Parathyroid adenoma (tissue), 2 donors: ENCODE data around the gene FICD.

Experiments
- H2AFZ ChIP-seq: fragments of 300-600 bp; sonication (generic); one replicate; pipeline ENCODE4 v1.7.0; 2017; ENCODE audit warnings: antibody characterized with exemption, mild to moderate bottlenecking
- H3K27ac ChIP-seq: fragments of 300-600 bp; sonication (generic); one replicate; pipeline ENCODE4 v1.7.0; 2017
- H3K27me3 ChIP-seq: fragments of 300-600 bp; sonication (generic); one replicate; pipeline ENCODE4 v1.7.0; 2017; ENCODE audit warnings: low read length; ENCODE audit not compliant: control insufficient read depth, insufficient read depth
- H3K36me3 ChIP-seq: fragments of 300-600 bp; sonication (generic); one replicate; pipeline ENCODE4 v1.7.0; 2017; ENCODE audit warnings: low read length; ENCODE audit not compliant: control insufficient read depth, insufficient read depth
- H3K4me1 ChIP-seq: fragments of 300-600 bp; sonication (generic); one replicate; pipeline ENCODE4 v1.7.0; 2017; ENCODE audit warnings: control low read depth
- H3K4me2 ChIP-seq: fragments of 300-600 bp; sonication (generic); one replicate; pipeline ENCODE4 v1.7.0; 2017; ENCODE audit warnings: low read length
- H3K4me3 ChIP-seq: fragments of 300-600 bp; sonication (generic); one replicate; pipeline ENCODE4 v1.7.0; 2017; ENCODE audit warnings: low read depth, low read length
- H3K79me2 ChIP-seq: fragments of 300-600 bp; sonication (generic); one replicate; pipeline ENCODE4 v1.7.0; 2017; ENCODE audit warnings: control low read depth
- H3K9ac ChIP-seq: fragments of 300-600 bp; sonication (generic); one replicate; pipeline ENCODE4 v1.7.0; 2017; ENCODE audit warnings: mild to moderate bottlenecking
- H3K9me3 ChIP-seq: fragments of 300-600 bp; sonication (generic); one replicate; pipeline ENCODE4 v1.7.0; 2017; ENCODE audit warnings: low read length; ENCODE audit not compliant: control insufficient read depth
- TF ChIP-seq, protein P1 (sequence below): fragments of 300-600 bp; sonication (generic); IDR thresholded peaks from one replicate; pipeline ENCODE4 v1.7.0; 2017; ENCODE audit warnings: antibody characterized with exemption, mild to moderate bottlenecking
- donor health status: primary hyperparathyroidism.

FICD gene

DNA sequence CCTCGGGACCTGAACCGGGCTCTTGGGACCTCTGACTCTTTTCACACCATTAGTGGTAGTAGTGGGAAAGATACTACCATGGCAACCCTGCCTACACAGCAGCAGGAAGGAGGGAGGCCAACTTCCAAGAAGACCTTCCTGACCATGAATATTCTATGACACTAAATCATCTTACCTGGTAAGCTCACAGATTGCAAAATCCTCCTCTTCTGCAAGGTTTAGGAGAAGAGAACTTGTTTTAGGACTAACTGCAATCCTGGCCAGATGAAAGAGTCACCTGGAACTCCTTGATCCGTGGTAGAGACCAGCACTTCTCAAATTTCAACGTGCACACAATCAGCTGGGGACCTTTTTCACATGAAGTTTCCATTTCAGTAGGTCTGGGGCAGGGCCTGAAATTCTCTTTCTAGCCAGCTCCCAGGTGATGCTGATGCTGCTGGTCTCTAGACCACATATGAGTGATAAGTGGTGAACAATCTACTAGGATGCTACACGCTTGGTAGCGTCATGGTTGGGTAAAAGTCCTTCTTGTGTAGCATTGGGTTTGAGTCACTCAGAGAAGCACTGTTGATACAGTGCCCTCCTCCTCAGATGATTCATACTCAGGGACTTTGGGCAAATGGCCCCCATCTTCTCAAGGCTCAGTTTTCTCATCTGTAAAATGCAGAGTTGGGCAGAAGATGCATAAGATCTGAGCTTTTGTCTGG is 35.6 kb upstream of the FICD start:
- TF ChIP-seq, protein P1, sequence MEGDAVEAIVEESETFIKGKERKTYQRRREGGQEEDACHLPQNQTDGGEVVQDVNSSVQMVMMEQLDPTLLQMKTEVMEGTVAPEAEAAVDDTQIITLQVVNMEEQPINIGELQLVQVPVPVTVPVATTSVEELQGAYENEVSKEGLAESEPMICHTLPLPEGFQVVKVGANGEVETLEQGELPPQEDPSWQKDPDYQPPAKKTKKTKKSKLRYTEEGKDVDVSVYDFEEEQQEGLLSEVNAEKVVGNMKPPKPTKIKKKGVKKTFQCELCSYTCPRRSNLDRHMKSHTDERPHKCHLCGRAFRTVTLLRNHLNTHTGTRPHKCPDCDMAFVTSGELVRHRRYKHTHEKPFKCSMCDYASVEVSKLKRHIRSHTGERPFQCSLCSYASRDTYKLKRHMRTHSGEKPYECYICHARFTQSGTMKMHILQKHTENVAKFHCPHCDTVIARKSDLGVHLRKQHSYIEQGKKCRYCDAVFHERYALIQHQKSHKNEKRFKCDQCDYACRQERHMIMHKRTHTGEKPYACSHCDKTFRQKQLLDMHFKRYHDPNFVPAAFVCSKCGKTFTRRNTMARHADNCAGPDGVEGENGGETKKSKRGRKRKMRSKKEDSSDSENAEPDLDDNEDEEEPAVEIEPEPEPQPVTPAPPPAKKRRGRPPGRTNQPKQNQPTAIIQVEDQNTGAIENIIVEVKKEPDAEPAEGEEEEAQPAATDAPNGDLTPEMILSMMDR = no peak
- Histone ChIP-seq H3K36me3 (no peaks in the 10 kb centered on the region), H3K9me3 (no peaks in the 10 kb centered on the region), H3K9ac (no peak overlapping the region), H3K27me3 (no peaks in the 10 kb centered on the region), H3K4me3 (no peak overlapping the region), H2AFZ (no peak overlapping the region), H3K4me2 (no peak overlapping the region), H3K79me2 (no peaks in the 10 kb centered on the region), H3K4me1 (no peaks in the 10 kb centered on the region), H3K27ac (no peak overlapping the region)

DNA sequence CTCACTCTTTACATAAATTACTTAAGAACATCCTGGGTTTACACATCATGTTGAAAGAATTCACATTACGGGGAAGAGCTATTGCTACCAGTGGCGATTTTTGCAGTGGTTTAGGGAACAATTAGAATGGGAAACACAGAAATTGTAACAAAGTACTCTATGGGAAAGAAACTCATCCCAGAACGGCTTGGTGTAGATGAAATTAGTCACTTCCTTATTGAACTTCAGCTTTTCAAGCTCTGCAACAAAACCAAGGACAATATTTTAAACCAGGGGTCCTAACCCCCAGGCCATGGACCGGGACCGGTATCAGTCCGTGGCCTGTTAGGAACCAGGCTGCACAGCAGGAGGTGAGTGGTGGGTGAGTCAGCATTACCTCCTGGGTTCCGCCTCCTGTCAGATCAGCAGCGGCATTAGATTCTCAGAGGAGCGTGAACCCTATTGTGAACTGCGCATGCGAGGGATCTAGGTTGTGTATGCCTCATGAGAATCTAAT is 32.3 kb upstream of the FICD start:
- Histone ChIP-seq H3K4me1 (no peaks in the 10 kb centered on the region), H3K4me2 (no peak overlapping the region), H3K36me3 (no peaks in the 10 kb centered on the region), H3K4me3 (no peak overlapping the region), H3K27me3 (no peaks in the 10 kb centered on the region), H2AFZ (no peak overlapping the region), H3K9me3 (no peaks in the 10 kb centered on the region), H3K9ac (no peak overlapping the region), H3K79me2 (no peaks in the 10 kb centered on the region), H3K27ac (no peak overlapping the region)
- TF ChIP-seq, protein P1 = no peak

DNA sequence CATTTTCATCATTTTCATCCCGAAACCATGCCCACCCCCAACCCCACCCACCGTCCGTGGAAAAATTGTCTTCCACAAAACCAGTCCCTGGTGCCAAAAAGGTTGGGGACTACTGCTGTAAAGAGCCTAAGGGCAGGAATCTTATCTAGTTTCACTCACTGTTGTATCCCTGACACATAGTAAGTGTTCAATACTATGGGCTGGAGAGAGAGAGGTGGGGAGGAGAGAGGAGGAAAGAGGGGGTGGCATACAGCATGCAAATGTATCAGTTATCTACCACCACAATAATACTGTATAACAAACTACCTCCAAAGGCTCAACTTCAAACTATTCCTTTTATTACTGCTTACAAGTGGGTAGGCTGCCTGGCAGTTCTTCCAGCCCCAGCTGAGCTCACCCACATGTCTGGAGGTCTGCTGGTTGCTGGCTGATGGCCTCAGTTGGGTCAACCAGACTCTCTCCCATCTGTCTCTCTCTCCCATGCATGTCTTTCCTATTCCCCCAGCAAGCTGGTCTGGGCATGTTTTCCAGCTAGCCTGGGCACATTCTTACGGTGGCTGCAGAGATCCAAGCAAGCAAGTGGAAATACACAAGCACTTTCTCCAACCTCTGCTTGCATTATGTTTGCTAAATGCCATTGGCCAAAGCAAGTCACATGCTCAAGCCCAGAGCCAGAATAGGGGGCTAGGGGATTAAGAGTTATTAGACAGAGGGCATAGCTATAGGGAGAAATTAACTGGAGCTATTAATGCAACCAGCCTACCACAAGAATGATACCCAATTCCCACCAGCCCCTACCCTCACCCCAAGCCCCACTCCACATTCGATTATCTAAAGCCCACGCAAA is 31.6 kb upstream of the FICD start:
- no peaks in the 10 kb centered on the region for H3K9me3 ChIP-seq
- H3K4me1 ChIP-seq = no peaks in the 10 kb centered on the region
- no peak overlapping the region for H2AFZ ChIP-seq

DNA sequence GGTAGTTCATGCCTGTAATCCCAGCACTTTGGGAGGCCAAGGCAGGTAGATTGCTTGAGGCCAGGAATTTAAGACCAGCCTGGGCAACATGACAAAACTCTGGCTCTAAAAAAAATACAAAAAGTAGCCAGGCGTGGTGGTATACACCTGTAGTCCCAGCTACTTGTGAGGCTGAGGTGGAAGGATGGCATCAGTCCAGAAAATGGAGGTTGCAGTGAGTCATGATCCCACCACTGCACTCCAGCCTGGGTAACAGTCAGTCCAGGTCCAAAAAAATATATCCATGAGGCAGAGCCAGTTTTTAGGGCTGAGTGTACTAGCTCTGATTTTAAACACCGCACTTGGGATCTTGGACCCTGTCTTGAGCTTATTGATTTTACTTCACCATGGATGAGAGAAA is 30.6 kb upstream of the FICD start:
- Histone ChIP-seq H2AFZ (no peak overlapping the region), H3K27me3 (no peaks in the 10 kb centered on the region), H3K4me3 (no peak overlapping the region), H3K27ac (no peak overlapping the region), H3K79me2 (no peaks in the 10 kb centered on the region), H3K4me2 (no peak overlapping the region), H3K9ac (no peak overlapping the region), H3K36me3 (no peaks in the 10 kb centered on the region), H3K4me1 (no peaks in the 10 kb centered on the region), H3K9me3 (no peaks in the 10 kb centered on the region)
- TF ChIP-seq, protein P1 = no peak

More for the DNA sequence above, 31.6 kb upstream of the FICD start:
- TF ChIP-seq, protein P1 = no peak
- Histone ChIP-seq H3K36me3 (no peaks in the 10 kb centered on the region), H3K4me2 (no peak overlapping the region), H3K4me3 (no peak overlapping the region), H3K27ac (no peak overlapping the region), H3K27me3 (no peaks in the 10 kb centered on the region), H3K79me2 (no peaks in the 10 kb centered on the region), H3K9ac (no peak overlapping the region)
